PC-9 (cell line): Measurements from ENCODE around the gene GRID2. TPM values are rescaled to one million over a fixed set of nuclear protein-coding genes. Genes with fewer than 3 reads are reported as not detected.

Source experiments
- BruUV-seq: library from RNA; stranded (reverse); fragments of 400-500 nt; replicated peaks from 2 replicates; lab custom pipeline; 2021; lab: Mats Ljungman, UMichigan
- CTCF ChIA-PET: fragments of 300-600 bp; sonication (Branson Sonifier 250); formaldehyde crosslinking; loops from one replicate; lab custom pipeline; 2022; ENCODE audit warnings: antibody characterized with exemption; lab: Charles Lee
- POLR2A ChIA-PET: fragments of 300-600 bp; sonication (Branson Sonifier 250); formaldehyde crosslinking; loops from one replicate; lab custom pipeline; 2022; ENCODE audit warnings: antibody characterized with exemption; ENCODE audit not compliant: unreplicated experiment; lab: Charles Lee
- DNase-seq, 2 experiments: peaks; one replicate each; pipeline versions ENCODE4 v3.0.0 to v3.0.0-alpha.2; 2015 to 2022; ENCODE audit warnings: mixed read lengths in 1 of 2
- H2AFZ ChIP-seq: fragments of 200-600 bp; sonication (generic); 2 replicates; pipeline ENCODE4 v1.8.1; 2017; ENCODE audit warnings: antibody characterized with exemption
- H3F3A ChIP-seq: fragments of 200-600 bp; sonication (generic); 2 replicates; pipeline ENCODE4 v1.8.1; 2017; ENCODE audit warnings: antibody characterized with exemption, mild to moderate bottlenecking, low read depth; ENCODE audit not compliant: insufficient read depth
- H3K27ac ChIP-seq: fragments of 200-600 bp; sonication (generic); 2 replicates; pipeline ENCODE4 v1.6.1; 2016; ENCODE audit warnings: mixed run types
- H3K27me3 ChIP-seq: fragments of 200-600 bp; sonication (generic); 2 replicates; pipeline ENCODE4 v1.6.1; 2016; ENCODE audit warnings: low read depth, mixed run types; ENCODE audit not compliant: insufficient read depth
- H3K36me3 ChIP-seq: fragments of 200-600 bp; sonication (generic); 2 replicates; pipeline ENCODE4 v1.6.1; 2016; ENCODE audit warnings: low read depth, mixed run types
- H3K4me1 ChIP-seq: fragments of 200-600 bp; sonication (generic); replicated peaks from 2 replicates; pipeline ENCODE4 v1.6.1; 2016; ENCODE audit warnings: mixed run types; ENCODE audit not compliant: insufficient read depth
- H3K4me2 ChIP-seq: fragments of 200-600 bp; sonication (generic); 2 replicates; pipeline ENCODE4 v1.6.1; 2017; ENCODE audit warnings: mixed run types
- H3K4me3 ChIP-seq: fragments of 200-600 bp; sonication (generic); 2 replicates; pipeline ENCODE4 v1.6.1; 2016; ENCODE audit warnings: mixed run types
- H3K79me2 ChIP-seq: fragments of 200-600 bp; sonication (generic); 2 replicates; pipeline ENCODE4 v1.6.1; 2017; ENCODE audit warnings: low read depth, mixed run types
- H3K9me2 ChIP-seq: fragments of 200-600 bp; sonication (generic); 2 replicates; pipeline ENCODE4 v1.8.1; 2017; ENCODE audit warnings: mild to moderate bottlenecking; ENCODE audit not compliant: insufficient read depth
- H3K9me3 ChIP-seq: fragments of 200-600 bp; sonication (generic); 2 replicates; pipeline ENCODE4 v1.8.1; 2016; ENCODE audit warnings: low read depth; ENCODE audit not compliant: insufficient read depth
- H4K20me1 ChIP-seq: fragments of 200-600 bp; sonication (generic); 2 replicates; pipeline ENCODE4 v1.8.1; 2017; ENCODE audit not compliant: insufficient read depth
- EZH2 ChIP-seq: fragments of 200-600 bp; sonication (generic); IDR thresholded peaks from 2 replicates; pipeline ENCODE4 v1.8.0; 2017; ENCODE audit warnings: antibody characterized with exemption, low read depth
- intact Hi-C: fragments of 100-400 bp; cut with micrococcal nuclease; formaldehyde crosslinking; loops from one replicate; pipeline ENCODE4 v1.10.0; 2022; ENCODE audit not compliant: unreplicated experiment
- total RNA-seq: library from RNA; stranded (reverse); gene quantifications from 2 replicates; pipeline ENCODE4 v1.2.3, GENCODE V29; 2021
- TF ChIP-seq, protein P1 (sequence below): fragments of 200-600 bp; sonication (generic); conservative IDR thresholded peaks from 2 replicates; pipeline ENCODE4 v1.6.1; 2017; ENCODE audit warnings: mixed run types, antibody characterized with exemption, mild to moderate bottlenecking, moderate library complexity

GRID2 gene
- total RNA-seq, 1 experiment from 2014 or later, result not detected

GRCh38 chr4:93414041-93414550 is 1110.3 kb downstream of the GRID2 start:
- Histone ChIP-seq H3K27ac (no peak overlapping the region), H3K4me2 (no peak overlapping the region), H3F3A (no peaks in the 10 kb centered on the region), H2AFZ (no peak overlapping the region), H4K20me1 (no peaks in the 10 kb centered on the region), H3K4me3 (no peak overlapping the region), H3K9me2 (no peaks in the 10 kb centered on the region), H3K9me3 (no peaks in the 10 kb centered on the region), H3K79me2 (no peaks in the 10 kb centered on the region), H3K4me1 (no peaks in the 10 kb centered on the region), H3K36me3 (no peaks in the 10 kb centered on the region), H3K27me3 (no peaks in the 10 kb centered on the region)
- POLR2A ChIA-PET, result interaction anchor here (0.7 kb wide), 1 partner anchor 1174 kb away, joined by 10 read pairs; no protein-coding TSS in a partner anchor
- intact Hi-C loops, result no loop called here
- CTCF ChIA-PET, result no interaction called here
- BruUV-seq, result no TSS peak
- no peak for DNase-seq
- TF ChIP-seq, protein P1, sequence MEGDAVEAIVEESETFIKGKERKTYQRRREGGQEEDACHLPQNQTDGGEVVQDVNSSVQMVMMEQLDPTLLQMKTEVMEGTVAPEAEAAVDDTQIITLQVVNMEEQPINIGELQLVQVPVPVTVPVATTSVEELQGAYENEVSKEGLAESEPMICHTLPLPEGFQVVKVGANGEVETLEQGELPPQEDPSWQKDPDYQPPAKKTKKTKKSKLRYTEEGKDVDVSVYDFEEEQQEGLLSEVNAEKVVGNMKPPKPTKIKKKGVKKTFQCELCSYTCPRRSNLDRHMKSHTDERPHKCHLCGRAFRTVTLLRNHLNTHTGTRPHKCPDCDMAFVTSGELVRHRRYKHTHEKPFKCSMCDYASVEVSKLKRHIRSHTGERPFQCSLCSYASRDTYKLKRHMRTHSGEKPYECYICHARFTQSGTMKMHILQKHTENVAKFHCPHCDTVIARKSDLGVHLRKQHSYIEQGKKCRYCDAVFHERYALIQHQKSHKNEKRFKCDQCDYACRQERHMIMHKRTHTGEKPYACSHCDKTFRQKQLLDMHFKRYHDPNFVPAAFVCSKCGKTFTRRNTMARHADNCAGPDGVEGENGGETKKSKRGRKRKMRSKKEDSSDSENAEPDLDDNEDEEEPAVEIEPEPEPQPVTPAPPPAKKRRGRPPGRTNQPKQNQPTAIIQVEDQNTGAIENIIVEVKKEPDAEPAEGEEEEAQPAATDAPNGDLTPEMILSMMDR, result no peak
- no peak for TF ChIP-seq EZH2

GRCh38 chr4:93416344-93417128 is 1112.8 kb downstream of the GRID2 start:
- DNase-seq, result no peak
- Histone ChIP-seq H3K4me2 (no peak overlapping the region), H3K9me2 (no peaks in the 10 kb centered on the region), H3K27ac (no peak overlapping the region), H3K27me3 (no peaks in the 10 kb centered on the region), H3K9me3 (no peaks in the 10 kb centered on the region), H3F3A (no peaks in the 10 kb centered on the region), H2AFZ (no peak overlapping the region), H3K36me3 (no peaks in the 10 kb centered on the region), H4K20me1 (no peaks in the 10 kb centered on the region), H3K4me3 (no peak overlapping the region), H3K79me2 (no peaks in the 10 kb centered on the region), H3K4me1 (no peaks in the 10 kb centered on the region)
- TF ChIP-seq, protein P1, result no peak
- TF ChIP-seq EZH2, result no peak
- intact Hi-C loops, result no loop called here
- POLR2A ChIA-PET, result no interaction called here
- CTCF ChIA-PET, result no interaction called here
- BruUV-seq, result no TSS peak

DNA sequence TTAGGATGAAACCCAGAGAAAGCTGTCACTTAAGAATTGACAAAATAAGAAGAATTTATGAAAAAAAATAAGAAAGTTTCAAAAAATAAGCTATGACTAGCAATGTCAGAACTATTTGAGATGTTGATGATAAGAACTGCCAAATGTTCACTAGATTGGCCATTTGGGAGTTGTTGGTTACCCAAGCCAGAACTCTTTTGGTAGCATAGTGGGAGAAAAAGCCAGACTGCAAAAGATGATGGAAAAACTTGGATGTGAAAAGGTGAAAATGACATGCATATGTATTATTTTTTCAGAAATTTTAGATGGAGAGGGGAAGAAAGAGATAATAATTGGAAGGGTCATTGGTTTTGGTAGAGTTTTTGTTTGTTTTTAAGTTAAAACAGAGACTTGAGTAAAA is 1127.6 kb downstream of the GRID2 start:
- Histone ChIP-seq H4K20me1 (no peaks in the 10 kb centered on the region), H3K4me1 (no peaks in the 10 kb centered on the region), H3K36me3 (no peaks in the 10 kb centered on the region), H3F3A (no peaks in the 10 kb centered on the region), H3K9me3 (no peaks in the 10 kb centered on the region), H3K27ac (no peak overlapping the region), H3K79me2 (no peaks in the 10 kb centered on the region), H2AFZ (no peak overlapping the region), H3K27me3 (no peaks in the 10 kb centered on the region), H3K9me2 (no peaks in the 10 kb centered on the region), H3K4me3 (no peak overlapping the region), H3K4me2 (no peak overlapping the region)
- intact Hi-C loops, result no loop called here
- TF ChIP-seq, protein P1, result no peak
- no peak for TF ChIP-seq EZH2
- no peak for DNase-seq
- ChIA-PET CTCF (no interaction called here), POLR2A (no interaction called here)
- no TSS peak for BruUV-seq
